Skeletal muscle tissue (tissue), 4 donors: Measurements from ENCODE around the gene ZRSR2. TPM values are rescaled to one million over a fixed set of nuclear protein-coding genes. Genes with fewer than 3 reads are reported as not detected.
"Not testable (repeated sequence)": the region's sequence is repeated elsewhere in the genome, so short reads cannot be mapped to it uniquely, and the experiment has no call there.

Experiments
- H3K27ac ChIP-seq: one replicate; pipeline ENCODE4 v1.7.0; 2013; ENCODE audit warnings: mild to moderate bottlenecking, low read depth, low read length, inconsistent platforms
- H3K27me3 ChIP-seq, 3 donors: one replicate each; pipeline ENCODE4 v1.7.0; 2013; ENCODE audit warnings: low read length in 3 of 3; ENCODE audit not compliant: control insufficient read depth in 3 of 3, insufficient read depth in 3 of 3
- H3K36me3 ChIP-seq, 3 donors: one replicate each; pipeline ENCODE4 v1.7.0; 2013; ENCODE audit warnings: low read length in 3 of 3; ENCODE audit not compliant: control insufficient read depth in 3 of 3, insufficient read depth in 3 of 3
- H3K4me1 ChIP-seq, 3 donors: one replicate each; pipeline ENCODE4 v1.7.0; 2013; ENCODE audit warnings: low read length in 3 of 3, mild to moderate bottlenecking in 3 of 3; ENCODE audit not compliant: control insufficient read depth in 3 of 3, insufficient read depth in 3 of 3
- H3K4me3 ChIP-seq, 3 donors: one replicate each; pipeline ENCODE4 v1.7.0; 2013; ENCODE audit warnings: low read length in 3 of 3
- H3K9ac ChIP-seq, 3 donors: one replicate each; pipeline ENCODE4 v1.7.0; 2013; ENCODE audit warnings: low read length in 3 of 3, mild to moderate bottlenecking in 3 of 3, moderate library complexity in 2 of 3, low read depth in 1 of 3
- H3K9me3 ChIP-seq, 3 donors: one replicate each; pipeline ENCODE4 v1.7.0; 2013; ENCODE audit warnings: low read length in 3 of 3; ENCODE audit not compliant: control insufficient read depth in 3 of 3
- total RNA-seq: library from RNA; depleted of rRNA; stranded (reverse); fragments of >200 nt; gene quantifications from one replicate; pipeline ENCODE4 v1.2.3, GENCODE V29; 2014
- donor health status: Osteomylitis.

Gene ZRSR2
- total RNA-seq, result 2.6 TPM

GRCh38 chrX:15789979-15790768, at the start of gene ZRSR2:
Gene ZRSR2, plus strand, starts transcription at chrX:15790484. Its CDS starts 12 bp downstream, at chrX:15790496.
- Histone ChIP-seq H3K27me3 (no peaks in the 10 kb centered on the region), H3K4me3 (peak within 1 kb of the TSS; percentile 88 to 95 (median 88)), H3K4me1 (peaks cover 2 to 12% (median 2%) of the 10 kb centered on the region in 3 donors), H3K27ac (peak within 1 kb of the TSS; percentile 64), H3K9me3 (no peaks in the 10 kb centered on the region), H3K36me3 (no peaks in the 10 kb centered on the region), H3K9ac (peak within 1 kb of the TSS; percentile 76 to 84 (median 81))

- H3K9me3 ChIP-seq, result no peaks in the 10 kb centered on the region
- H3K27ac ChIP-seq, result no peak overlapping the region
- H3K9ac ChIP-seq, result no peak overlapping the region
- no peak overlapping the region for H3K4me3 ChIP-seq
- no peaks in the 10 kb centered on the region for H3K4me1 ChIP-seq
- no peaks in the 10 kb centered on the region for H3K27me3 ChIP-seq
- H3K36me3 ChIP-seq, result no peaks in the 10 kb centered on the region
Measured at GRCh38 chrX:15744181-15744867, 46.0 kb upstream of the ZRSR2 start.

GRCh38 chrX:15745179-15745578, 45.1 kb upstream of the ZRSR2 start:
- Histone ChIP-seq H3K9ac (no peak overlapping the region), H3K36me3 (no peaks in the 10 kb centered on the region), H3K9me3 (no peaks in the 10 kb centered on the region)

GRCh38 chrX:15746651-15747050, 43.6 kb upstream of the ZRSR2 start:
- not testable (repeated sequence) for H3K9me3 ChIP-seq, H3K27me3 ChIP-seq, H3K27ac ChIP-seq, H3K4me3 ChIP-seq, H3K36me3 ChIP-seq, H3K9ac ChIP-seq, H3K4me1 ChIP-seq

More at GRCh38 chrX:15745179-15745578, 45.1 kb upstream of the ZRSR2 start:
- Histone ChIP-seq H3K4me3 (no peak overlapping the region), H3K27me3 (no peaks in the 10 kb centered on the region), H3K4me1 (peaks cover 0 to 4% (median 0%) of the 10 kb centered on the region in 3 donors), H3K27ac (no peak overlapping the region)

- H3K27ac ChIP-seq, result no peak overlapping the region
- H3K27me3 ChIP-seq, result no peaks in the 10 kb centered on the region
- H3K4me3 ChIP-seq, result no peak overlapping the region
- H3K9ac ChIP-seq, result no peak overlapping the region
- peaks cover 3 to 8% (median 7%) of the 10 kb centered on the region in 3 donors for H3K4me1 ChIP-seq
- no peaks in the 10 kb centered on the region for H3K36me3 ChIP-seq
- H3K9me3 ChIP-seq, result no peaks in the 10 kb centered on the region
Measured at GRCh38 chrX:15747626-15748173, 42.6 kb upstream of the ZRSR2 start.

GRCh38 chrX:15748841-15749240, 41.4 kb upstream of the ZRSR2 start:
- Histone ChIP-seq H3K27me3 (no peaks in the 10 kb centered on the region), H3K9ac (no peak overlapping the region), H3K4me1 (peaks cover 3 to 8% (median 7%) of the 10 kb centered on the region in 3 donors), H3K4me3 (no peak overlapping the region), H3K9me3 (no peaks in the 10 kb centered on the region), H3K27ac (no peak overlapping the region), H3K36me3 (no peaks in the 10 kb centered on the region)

GRCh38 chrX:15749642-15750610, 40.4 kb upstream of the ZRSR2 start:
- no peak overlapping the region for H3K9ac ChIP-seq

GRCh38 chrX:15750611-15751154, 39.6 kb upstream of the ZRSR2 start:
- peak overlapping the region; percentile 61 for H3K27ac ChIP-seq
- H3K9ac ChIP-seq, result no peak overlapping the region

More at GRCh38 chrX:15749642-15750610, 40.4 kb upstream of the ZRSR2 start:
- Histone ChIP-seq H3K27me3 (no peaks in the 10 kb centered on the region), H3K4me3 (no peak overlapping the region), H3K9me3 (no peaks in the 10 kb centered on the region), H3K36me3 (no peaks in the 10 kb centered on the region), H3K4me1 (peaks cover 3 to 8% (median 7%) of the 10 kb centered on the region in 3 donors), H3K27ac (peak overlapping the region; percentile 61)

GRCh38 chrX:15751155-15751819, 39.0 kb upstream of the ZRSR2 start:
- Histone ChIP-seq H3K4me1 (peaks cover 3 to 8% (median 7%) of the 10 kb centered on the region in 3 donors), H3K9me3 (no peaks in the 10 kb centered on the region), H3K27ac (peak overlapping the region; percentile 61), H3K9ac (no peak overlapping the region), H3K4me3 (no peak overlapping the region), H3K27me3 (no peaks in the 10 kb centered on the region), H3K36me3 (no peaks in the 10 kb centered on the region)

More at GRCh38 chrX:15750611-15751154, 39.6 kb upstream of the ZRSR2 start:
- Histone ChIP-seq H3K4me3 (no peak overlapping the region), H3K4me1 (peaks cover 3 to 8% (median 7%) of the 10 kb centered on the region in 3 donors), H3K36me3 (no peaks in the 10 kb centered on the region), H3K9me3 (no peaks in the 10 kb centered on the region), H3K27me3 (no peaks in the 10 kb centered on the region)
